ENCODE results near the gene IL19. TPM values are rescaled to one million over a fixed set of nuclear protein-coding genes. Genes with fewer than 3 reads are reported as not detected.

IL19 gene
- total RNA-seq, 2 experiments from 2014 or later = not detected

DNA sequence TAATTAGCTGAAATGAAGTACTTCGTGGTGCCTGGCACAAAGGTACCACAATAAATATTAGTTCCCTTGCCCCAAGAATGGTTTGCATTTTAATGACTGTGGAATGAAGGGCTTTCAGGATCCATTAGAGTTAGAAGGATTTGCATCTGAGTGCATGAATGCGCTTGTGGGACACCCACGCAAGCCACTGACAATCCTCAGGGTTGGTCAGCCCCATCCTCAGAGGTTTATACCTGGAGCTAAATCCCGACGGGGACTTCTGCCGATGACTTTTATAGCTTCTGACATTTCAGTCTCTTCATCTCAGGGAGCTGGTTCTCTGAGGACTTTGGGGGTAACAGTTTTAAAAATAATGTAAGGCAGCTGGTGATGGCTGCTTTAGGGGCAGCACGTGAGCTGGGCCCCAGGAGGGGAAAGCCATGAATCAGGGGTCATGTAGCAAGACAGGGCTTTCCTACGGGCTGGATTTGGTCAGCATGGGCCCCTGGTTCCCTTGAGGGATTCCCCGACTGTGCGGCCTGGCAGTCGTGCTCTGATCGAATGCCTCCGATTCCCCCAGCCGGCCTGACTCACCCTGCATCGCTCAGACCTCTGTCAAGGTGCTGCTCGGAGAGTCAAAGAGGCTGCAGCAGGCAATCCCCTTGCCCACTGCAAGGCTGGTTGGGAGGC, 22.5 kb downstream of the IL19 start:
- no peak for ATAC-seq
- ChIA-PET CTCF (interaction anchor here (0.6 to 0.7 kb wide), 2 partner anchors 58 to 119 kb away, joined by 3 read pairs; no protein-coding TSS in a partner anchor), POLR2A (interaction anchor here (0.7 kb wide), 1 partner anchor 37 kb away, joined by 3 read pairs; no protein-coding TSS in a partner anchor)
- Mint-ChIP-seq H3K27me3 (ENCODE audit: low read depth) (peaks cover 30% of the 10 kb centered on the region), H3K27ac (no peak overlapping the region), H3K36me3 (ENCODE audit: low read depth) (peaks cover 5% of the 10 kb centered on the region), H3K9me3 (ENCODE audit: insufficient read depth) (no peaks in the 10 kb centered on the region), H3K4me3 (no peak overlapping the region), H3K4me1 (ENCODE audit: low read depth) (peaks cover 54% of the 10 kb centered on the region)
- no peak for DNase-seq

DNA sequence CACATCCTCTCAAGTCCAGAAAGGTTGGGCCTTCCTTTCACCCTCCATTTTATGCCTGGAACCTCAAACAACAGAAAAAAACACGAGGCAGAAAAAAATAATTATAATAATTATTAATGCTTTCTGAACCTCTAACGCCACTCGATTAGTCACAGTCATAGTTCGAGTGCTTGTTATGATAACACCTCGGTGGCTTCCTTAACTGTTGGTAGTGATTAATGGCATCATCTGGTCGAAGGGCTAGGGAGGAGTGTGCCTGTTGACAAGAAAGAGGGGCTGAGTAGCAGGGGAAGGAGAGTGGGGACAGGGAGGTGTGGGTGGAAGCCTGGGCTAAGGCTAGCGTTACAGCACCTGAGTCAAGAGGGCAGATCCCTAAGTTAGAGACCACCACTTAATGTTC, 23.0 kb downstream of the IL19 start:
- peak overlapping the region; percentile 26 for H3K27ac Mint-ChIP-seq
- CTCF ChIA-PET = interaction anchor here (0.7 to 1.6 kb wide), 4 partner anchors 14 to 119 kb away, joined by 3 to 6 read pairs (median 3); no protein-coding TSS in a partner anchor
- H3K4me3 Mint-ChIP-seq = no peak overlapping the region
- H3K27me3 Mint-ChIP-seq (ENCODE audit: low read depth) = peaks cover 31% of the 10 kb centered on the region
- H3K36me3 Mint-ChIP-seq (ENCODE audit: low read depth) = peaks cover 5% of the 10 kb centered on the region
- H3K4me1 Mint-ChIP-seq (ENCODE audit: low read depth) = peaks cover 57% of the 10 kb centered on the region
- ATAC-seq = no peak
- POLR2A ChIA-PET = no interaction called here
- no peak for DNase-seq
- H3K9me3 Mint-ChIP-seq (ENCODE audit: insufficient read depth) = no peaks in the 10 kb centered on the region

DNA sequence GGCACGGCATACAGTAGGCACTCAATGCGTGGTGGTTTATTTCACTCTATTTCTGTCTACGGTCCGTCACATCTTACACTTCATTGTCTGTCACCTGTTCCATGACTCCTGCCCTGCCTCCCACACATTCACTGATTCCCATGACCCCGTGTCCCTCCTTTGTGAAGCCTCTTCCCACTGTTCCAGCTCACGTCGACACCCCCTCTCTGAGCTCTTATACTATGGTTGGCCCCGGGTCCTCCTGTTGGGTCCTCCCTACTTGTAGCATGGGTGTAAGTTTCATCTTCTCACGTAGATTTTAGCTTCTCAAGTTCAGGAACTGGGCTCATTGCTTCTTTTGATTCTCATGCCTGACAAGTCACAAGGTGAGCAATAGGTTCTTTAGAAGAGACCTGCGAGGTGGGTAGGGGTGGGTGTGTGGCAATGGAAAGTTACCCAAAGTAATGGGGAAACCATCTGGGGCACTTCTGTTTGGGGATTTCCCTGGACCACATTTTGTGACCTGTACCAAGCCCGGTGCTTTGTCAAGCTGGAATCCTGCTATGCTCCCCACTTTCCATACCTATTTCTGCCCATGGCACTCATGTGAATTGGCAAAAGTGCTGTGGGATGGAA, 23.8 kb downstream of the IL19 start:
- POLR2A ChIA-PET = interaction anchor here (0.9 kb wide), 1 partner anchor 8 kb away, joined by 3 read pairs; no protein-coding TSS in a partner anchor
- CTCF ChIA-PET = interaction anchor here (0.7 to 2.6 kb wide), 11 partner anchors 8 to 130 kb away, joined by 3 to 16 read pairs (median 4); partner anchors contain the start of gene IL19
- Mint-ChIP-seq H3K36me3 (ENCODE audit: low read depth) (peaks cover 5% of the 10 kb centered on the region), H3K27me3 (ENCODE audit: low read depth) (peaks cover 32% of the 10 kb centered on the region), H3K4me3 (no peak overlapping the region), H3K27ac (no peak overlapping the region), H3K4me1 (ENCODE audit: low read depth) (peaks cover 59% of the 10 kb centered on the region), H3K9me3 (ENCODE audit: insufficient read depth) (no peaks in the 10 kb centered on the region)
- DNase-seq (no peak), ATAC-seq (no peak)

DNA sequence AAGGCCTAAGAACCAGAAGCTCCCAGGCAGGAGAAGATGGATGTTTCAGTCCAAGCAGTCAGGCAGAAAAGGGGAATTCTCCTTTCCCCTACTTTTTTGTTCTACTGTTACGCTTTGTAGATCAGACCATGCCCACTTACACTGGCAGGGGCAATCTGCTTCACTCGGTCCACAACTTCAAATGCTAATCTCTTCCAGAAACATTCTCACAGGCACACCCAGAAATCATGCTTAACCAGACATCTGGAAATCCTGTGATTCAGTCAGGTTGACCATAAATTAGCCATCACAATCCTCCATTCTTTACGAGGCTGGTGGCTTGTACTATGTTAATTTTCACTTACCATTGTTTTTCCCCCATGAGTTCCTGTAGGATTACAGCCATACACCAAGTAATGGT, 25.5 kb downstream of the IL19 start:
- no peaks in the 10 kb centered on the region for H3K9me3 Mint-ChIP-seq (ENCODE audit: insufficient read depth)
- ChIA-PET CTCF (interaction anchor here (2.2 to 2.6 kb wide), 2 partner anchors 10 to 61 kb away, joined by 8 to 16 read pairs; no protein-coding TSS in a partner anchor), POLR2A (no interaction called here)
- ATAC-seq = no peak
- DNase-seq = no peak
- H3K4me1 Mint-ChIP-seq (ENCODE audit: low read depth) = peaks cover 51% of the 10 kb centered on the region
- no peak overlapping the region for H3K4me3 Mint-ChIP-seq
- peaks cover 26% of the 10 kb centered on the region for H3K27me3 Mint-ChIP-seq (ENCODE audit: low read depth)
- peaks cover 5% of the 10 kb centered on the region for H3K36me3 Mint-ChIP-seq (ENCODE audit: low read depth)
- H3K27ac Mint-ChIP-seq = no peak overlapping the region

DNA sequence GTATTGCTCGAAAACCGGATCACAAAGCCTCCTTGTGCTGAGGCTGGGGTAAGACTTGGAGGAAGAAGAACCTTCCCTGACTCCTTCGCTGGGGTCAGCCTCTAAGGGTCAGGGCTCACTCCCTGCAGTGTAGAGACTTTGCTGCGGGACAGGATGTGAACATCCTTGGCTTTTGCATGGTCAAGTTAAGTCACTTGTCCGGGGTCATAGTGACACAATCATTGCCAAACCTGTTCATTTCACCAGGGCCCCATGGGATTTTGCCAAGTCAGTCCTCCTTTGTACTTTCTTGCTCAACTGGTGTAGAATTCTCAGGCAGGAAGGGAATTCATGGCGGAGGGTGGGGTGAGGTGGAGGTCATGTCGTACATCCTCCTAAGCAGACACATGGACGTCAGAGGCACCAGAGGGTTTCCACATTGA, 26.4 kb downstream of the IL19 start:
- Mint-ChIP-seq H3K9me3 (ENCODE audit: insufficient read depth) (no peaks in the 10 kb centered on the region), H3K4me1 (ENCODE audit: low read depth) (peaks cover 51% of the 10 kb centered on the region), H3K36me3 (ENCODE audit: low read depth) (peaks cover 5% of the 10 kb centered on the region), H3K27ac (no peak overlapping the region), H3K27me3 (ENCODE audit: low read depth) (peaks cover 34% of the 10 kb centered on the region), H3K4me3 (no peak overlapping the region)
- ChIA-PET POLR2A (no interaction called here), CTCF (interaction anchor here (1.4 to 4.0 kb wide), 6 partner anchors 10 to 54 kb away, joined by 5 to 30 read pairs (median 8); partner anchors contain the start of gene IL19)
- DNase-seq (no peak), ATAC-seq (no peak)

DNA sequence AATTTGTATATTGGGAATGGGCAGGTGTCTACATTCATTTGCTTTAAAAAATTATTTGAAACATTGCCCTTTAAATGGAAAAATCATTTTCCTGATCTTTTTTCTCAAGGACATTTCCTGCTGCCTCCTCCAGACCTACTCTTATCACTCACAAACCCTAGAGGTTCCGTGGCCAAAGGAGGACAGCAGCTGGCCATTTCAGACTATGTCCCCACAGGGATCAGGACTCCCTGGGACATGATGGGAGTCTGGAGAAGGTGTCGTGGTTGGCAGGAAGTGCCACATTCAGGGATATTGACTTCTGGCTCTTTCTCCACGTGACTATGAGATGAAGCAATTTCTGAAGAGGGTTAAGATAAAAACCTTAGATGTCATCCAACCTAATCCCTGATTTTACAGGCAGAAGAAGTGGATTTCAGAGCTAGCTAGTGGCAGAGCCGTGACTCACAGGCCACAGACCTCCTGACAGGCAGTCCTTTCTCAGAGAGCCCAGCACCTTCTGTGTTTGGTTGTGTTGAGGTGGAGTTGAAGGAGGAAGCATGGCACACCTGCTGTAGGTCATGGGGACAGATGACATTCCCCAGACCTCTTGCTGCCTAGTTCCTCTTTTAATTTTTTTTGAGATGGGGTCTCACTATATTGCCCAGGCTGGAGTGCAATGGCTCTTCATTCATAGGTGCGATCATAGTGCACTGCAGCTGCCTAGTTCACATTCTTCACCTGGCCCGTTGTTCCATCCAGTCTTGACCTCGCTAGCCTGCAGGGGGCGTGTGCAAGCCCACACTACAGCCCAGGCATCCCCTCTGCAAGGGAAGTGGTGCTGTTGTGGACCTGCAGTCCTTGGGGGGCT, 27.2 kb downstream of the IL19 start:
- peaks cover 5% of the 10 kb centered on the region for H3K36me3 Mint-ChIP-seq (ENCODE audit: low read depth)
- peaks cover 51% of the 10 kb centered on the region for H3K4me1 Mint-ChIP-seq (ENCODE audit: low read depth)
- H3K27ac Mint-ChIP-seq = no peak overlapping the region
- no peak overlapping the region for H3K4me3 Mint-ChIP-seq
- peaks cover 34% of the 10 kb centered on the region for H3K27me3 Mint-ChIP-seq (ENCODE audit: low read depth)
- H3K9me3 Mint-ChIP-seq (ENCODE audit: insufficient read depth) = no peaks in the 10 kb centered on the region
- CTCF ChIA-PET = interaction anchor here (0.6 to 15.2 kb wide), 17 partner anchors 9 to 999 kb away, joined by 3 to 724 read pairs (median 6); partner anchors contain the start of gene IL19
- ATAC-seq (no peak), DNase-seq (peak; percentile 45)
- POLR2A ChIA-PET = no interaction called here

DNA sequence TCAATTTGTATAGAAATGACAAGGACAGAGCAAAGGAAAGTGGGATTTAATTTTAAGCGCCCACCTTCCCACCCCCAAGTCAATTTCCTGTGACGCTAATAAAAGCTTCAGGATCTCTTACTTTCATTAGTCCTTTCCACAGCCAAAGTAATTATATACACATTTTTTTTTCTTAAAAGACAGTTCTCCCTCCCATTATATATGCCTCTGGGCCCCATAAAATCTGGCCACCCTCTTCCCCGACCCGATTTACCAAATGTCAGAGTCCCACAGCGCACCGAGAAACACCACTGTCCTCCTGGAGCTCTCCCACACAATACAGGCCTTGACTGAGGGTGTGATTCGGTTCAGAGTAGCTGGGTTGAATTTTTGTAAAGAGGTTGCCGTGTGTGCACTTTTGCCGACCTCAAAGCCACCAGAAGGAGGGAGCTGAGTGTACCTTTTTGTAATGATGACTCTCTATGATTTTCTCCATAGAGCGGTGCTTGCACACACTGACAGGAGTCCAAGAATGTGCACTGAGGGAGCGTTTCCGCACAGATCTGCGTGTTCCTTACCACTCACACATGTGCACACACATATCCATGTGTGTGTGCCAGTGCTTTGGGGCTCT, 27.9 kb downstream of the IL19 start:
- ATAC-seq (no peak), DNase-seq (no peak)
- peaks cover 34% of the 10 kb centered on the region for H3K27me3 Mint-ChIP-seq (ENCODE audit: low read depth)
- CTCF ChIA-PET = interaction anchor here (0.7 to 15.2 kb wide), 19 partner anchors 9 to 184 kb away, joined by 3 to 724 read pairs (median 6); partner anchors contain the start of gene IL19
- H3K9me3 Mint-ChIP-seq (ENCODE audit: insufficient read depth) = no peaks in the 10 kb centered on the region
- H3K4me3 Mint-ChIP-seq = no peak overlapping the region
- H3K36me3 Mint-ChIP-seq (ENCODE audit: low read depth) = peaks cover 5% of the 10 kb centered on the region
- peaks cover 58% of the 10 kb centered on the region for H3K4me1 Mint-ChIP-seq (ENCODE audit: low read depth)
- no peak overlapping the region for H3K27ac Mint-ChIP-seq
- POLR2A ChIA-PET = no interaction called here

DNA sequence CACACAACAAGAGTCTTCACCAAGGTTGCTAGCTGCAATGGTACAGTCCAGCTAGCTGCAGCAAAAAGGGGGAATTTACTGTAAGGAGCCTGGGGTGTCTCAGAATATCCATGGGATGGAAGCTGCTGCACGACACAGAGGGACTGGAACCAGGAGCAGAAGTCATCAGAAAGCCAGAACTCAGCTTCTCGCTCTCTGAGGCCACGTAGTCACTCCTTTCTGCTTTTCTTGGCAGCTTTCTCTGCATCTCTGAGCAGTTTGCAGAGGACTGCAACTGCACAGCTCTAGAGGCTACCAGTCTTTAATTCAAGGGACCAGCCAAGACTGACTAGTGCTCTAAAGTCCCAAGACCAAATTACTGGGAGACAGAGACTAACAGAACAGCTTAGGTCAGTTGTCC, 28.7 kb downstream of the IL19 start:
- H3K27me3 Mint-ChIP-seq (ENCODE audit: low read depth) = peaks cover 32% of the 10 kb centered on the region
- DNase-seq (no peak), ATAC-seq (no peak)
- CTCF ChIA-PET = interaction anchor here (0.7 to 15.2 kb wide), 19 partner anchors 8 to 183 kb away, joined by 3 to 724 read pairs (median 6); partner anchors contain the start of gene IL19
- peaks cover 60% of the 10 kb centered on the region for H3K4me1 Mint-ChIP-seq (ENCODE audit: low read depth)
- no peak overlapping the region for H3K4me3 Mint-ChIP-seq
- peaks cover 1% of the 10 kb centered on the region for H3K36me3 Mint-ChIP-seq (ENCODE audit: low read depth)
- H3K27ac Mint-ChIP-seq = no peak overlapping the region
- H3K9me3 Mint-ChIP-seq (ENCODE audit: insufficient read depth) = no peaks in the 10 kb centered on the region
- POLR2A ChIA-PET = interaction anchor here (0.8 to 1.0 kb wide), 2 partner anchors 12 to 13 kb away, joined by 3 read pairs; no protein-coding TSS in a partner anchor

DNA sequence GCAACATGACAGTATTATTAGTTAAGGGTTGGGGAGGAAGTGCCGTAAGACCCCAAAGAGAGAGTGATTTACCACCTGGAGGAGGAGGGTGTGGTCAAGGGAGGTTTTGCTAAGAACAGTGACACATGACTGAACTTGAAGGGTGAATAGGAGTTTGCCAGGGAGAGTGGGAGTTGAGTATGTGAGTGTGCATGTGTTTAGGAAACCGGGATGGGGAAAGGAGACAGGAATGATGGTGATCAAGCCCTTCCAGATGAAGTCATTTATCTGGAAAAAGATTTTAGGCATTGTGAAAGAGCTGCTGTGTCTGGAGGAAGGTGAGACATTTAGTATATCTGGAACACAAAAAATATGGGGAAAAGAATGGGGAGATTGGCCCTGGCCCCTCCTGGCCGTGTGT, 29.8 kb downstream of the IL19 start:
- POLR2A ChIA-PET = no interaction called here
- Mint-ChIP-seq H3K27ac (no peak overlapping the region), H3K36me3 (ENCODE audit: low read depth) (no peaks in the 10 kb centered on the region), H3K4me1 (ENCODE audit: low read depth) (peaks cover 64% of the 10 kb centered on the region), H3K4me3 (no peak overlapping the region), H3K9me3 (ENCODE audit: insufficient read depth) (no peaks in the 10 kb centered on the region), H3K27me3 (ENCODE audit: low read depth) (peaks cover 32% of the 10 kb centered on the region)
- no peak for DNase-seq
- CTCF ChIA-PET = interaction anchor here (1.3 to 15.2 kb wide), 9 partner anchors 9 to 137 kb away, joined by 3 to 724 read pairs (median 6); partner anchors contain the start of gene FCMR
- no peak for ATAC-seq

DNA sequence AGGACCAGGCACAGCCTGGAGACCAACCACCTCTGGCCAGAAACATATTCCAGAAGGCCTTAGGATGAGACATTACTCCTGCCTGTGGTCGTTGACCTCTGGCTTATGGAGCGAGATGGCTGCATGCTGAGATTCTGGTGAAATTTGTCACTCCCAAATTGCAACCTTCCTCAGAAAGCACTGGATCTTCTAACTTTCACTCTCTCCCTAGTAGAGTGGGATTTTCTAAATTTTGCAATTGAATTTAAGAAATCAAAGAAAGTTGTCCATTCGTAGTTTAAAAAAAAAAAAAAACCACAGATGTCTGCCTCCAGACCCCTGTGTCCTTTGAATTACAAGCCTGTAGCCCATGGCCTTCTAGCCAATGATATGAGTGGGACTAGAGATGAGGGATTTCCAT, 30.3 kb downstream of the IL19 start:
- H3K9me3 Mint-ChIP-seq (ENCODE audit: insufficient read depth) = no peaks in the 10 kb centered on the region
- H3K36me3 Mint-ChIP-seq (ENCODE audit: low read depth) = no peaks in the 10 kb centered on the region
- POLR2A ChIA-PET = no interaction called here
- H3K27ac Mint-ChIP-seq = no peak overlapping the region
- CTCF ChIA-PET = interaction anchor here (1.1 to 15.2 kb wide), 7 partner anchors 14 to 121 kb away, joined by 3 to 724 read pairs (median 6); partner anchors contain the start of gene FCMR
- H3K4me3 Mint-ChIP-seq = no peak overlapping the region
- ATAC-seq = no peak
- peaks cover 67% of the 10 kb centered on the region for H3K4me1 Mint-ChIP-seq (ENCODE audit: low read depth)
- H3K27me3 Mint-ChIP-seq (ENCODE audit: low read depth) = peaks cover 29% of the 10 kb centered on the region
- no peak for DNase-seq

DNA sequence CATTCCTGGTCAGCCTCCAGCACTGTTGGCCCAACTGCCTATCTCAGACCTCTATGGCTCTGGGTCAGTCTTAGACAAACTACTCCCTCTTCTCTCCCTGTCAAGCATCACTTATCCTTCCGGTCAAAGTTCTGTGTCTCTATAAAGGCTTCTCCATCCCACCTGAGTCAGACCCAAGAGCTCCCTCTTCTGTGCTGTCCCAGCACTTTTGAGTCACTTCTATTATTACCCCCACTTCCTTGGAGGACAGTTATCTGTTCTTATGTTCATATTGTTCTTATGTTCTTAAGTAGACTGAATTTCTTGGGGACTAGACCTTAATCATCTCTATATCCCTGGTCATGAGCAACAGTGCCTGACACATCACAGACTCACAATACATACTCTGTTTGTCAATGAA, 30.9 kb downstream of the IL19 start:
- Mint-ChIP-seq H3K9me3 (ENCODE audit: insufficient read depth) (no peaks in the 10 kb centered on the region), H3K27me3 (ENCODE audit: low read depth) (peaks cover 29% of the 10 kb centered on the region), H3K36me3 (ENCODE audit: low read depth) (no peaks in the 10 kb centered on the region), H3K4me1 (ENCODE audit: low read depth) (peaks cover 71% of the 10 kb centered on the region), H3K4me3 (no peak overlapping the region), H3K27ac (peak overlapping the region; percentile 37)
- CTCF ChIA-PET = interaction anchor here (0.7 to 15.2 kb wide), 9 partner anchors 12 to 111 kb away, joined by 3 to 724 read pairs (median 5); no protein-coding TSS in a partner anchor
- DNase-seq (no peak), ATAC-seq (no peak)
- POLR2A ChIA-PET = no interaction called here

Data from activated CD8-positive, alpha-beta T cell treated with anti-CD3 and anti-CD28 coated beads, Interleukin-2, amount 10 ng/mL, durations not matched to agents 7 days and 5 days (primary cell).